Vagina (tissue), 2 donors: ENCODE results near the gene HSPA9. TPM values are rescaled to one million over a fixed set of nuclear protein-coding genes. Genes with fewer than 3 reads are reported as not detected.

Source experiments
- DNase-seq, 2 donors: peaks; one replicate each; pipeline ENCODE4 v3.0.0-alpha.2; 2017; ENCODE audit errors: extremely low spot score in 2 of 2
- H3K27ac ChIP-seq: fragments of 200-600 bp; sonication (generic); one replicate; pipeline ENCODE4 v1.5.1; 2019
- H3K27me3 ChIP-seq: fragments of 200-600 bp; sonication (generic); one replicate; pipeline ENCODE4 v1.5.1; 2019
- H3K36me3 ChIP-seq, 2 donors: fragments of 200-600 bp; sonication (generic); one replicate each; pipeline ENCODE4 v1.5.1; 2017 to 2019
- H3K4me1 ChIP-seq: fragments of 200-600 bp; sonication (generic); one replicate; pipeline ENCODE4 v1.5.1; 2019
- H3K4me3 ChIP-seq, 2 donors: fragments of 200-600 bp; sonication (generic); 1 replicate in 1 of 2; 2 replicates in 1 of 2; pipeline ENCODE4 v1.5.1; 2016 to 2019
- H3K9me3 ChIP-seq: fragments of 200-600 bp; sonication (generic); one replicate; pipeline ENCODE4 v1.5.1; 2019
- CTCF ChIP-seq, 3 experiments: fragments of 450-650 bp in 2 of 3; fragments of 200-600 bp in 1 of 3; sonication (generic) in 1 of 3; IDR thresholded peaks; one replicate each; pipeline ENCODE4 v1.5.1; 2017 to 2019; ENCODE audit warnings: antibody characterized with exemption in 3 of 3, mild to moderate bottlenecking in 2 of 3, moderate library complexity in 2 of 3
- POLR2A ChIP-seq, 2 donors: fragments of 450-650 bp; IDR thresholded peaks; one replicate each; pipeline ENCODE4 v1.6.1; 2017; ENCODE audit warnings: antibody characterized with exemption in 2 of 2, mild to moderate bottlenecking in 2 of 2, moderate library complexity in 2 of 2
- POLR2AphosphoS5 ChIP-seq, 2 donors: sonication (generic); formaldehyde crosslinking; IDR thresholded peaks; one replicate each; pipeline ENCODE4 v1.9.0; 2017; ENCODE audit warnings: antibody characterized with exemption in 2 of 2, mild to moderate bottlenecking in 2 of 2, low read depth in 1 of 2; ENCODE audit not compliant: insufficient read depth in 1 of 2
- intact Hi-C: fragments of 100-400 bp; cut with DNase I; formaldehyde crosslinking; loops from one replicate; pipeline ENCODE4 v1.15.1; 2023
- total RNA-seq: library from RNA; depleted of rRNA; stranded (reverse); fragments of >200 nt; gene quantifications from one replicate; pipeline ENCODE4 v1.2.3, GENCODE V29; 2016

Gene HSPA9
- total RNA-seq, 1 donor from 2014 or later: 156 TPM

GRCh38 chr5:138606378-138607064, 31.3 kb upstream of the HSPA9 start:
- peaks cover 30% of the 10 kb centered on the region for H3K4me1 ChIP-seq
- no peak overlapping the region for H3K27ac ChIP-seq
- no peak for DNase-seq
- no peaks in the 10 kb centered on the region for H3K9me3 ChIP-seq
- no peak overlapping the region for H3K4me3 ChIP-seq
- intact Hi-C loops: no loop called here
- H3K36me3 ChIP-seq: no peaks in the 10 kb centered on the region
- no peaks in the 10 kb centered on the region for H3K27me3 ChIP-seq
- TF ChIP-seq CTCF (IDR thresholded peaks at IDR 0.05): no peak

GRCh38 chr5:138605254-138605972, 30.2 kb upstream of the HSPA9 start:
- no peak for DNase-seq
- no peaks in the 10 kb centered on the region for H3K9me3 ChIP-seq

GRCh38 chr5:138604176-138604785, 29.1 kb upstream of the HSPA9 start:
- H3K36me3 ChIP-seq: no peaks in the 10 kb centered on the region
- peaks cover 10% of the 10 kb centered on the region for H3K4me1 ChIP-seq
- no peak for DNase-seq
- intact Hi-C loops: no loop called here
- no peak overlapping the region for H3K27ac ChIP-seq
- TF ChIP-seq POLR2A (IDR thresholded peaks at IDR 0.05): no peak
- TF ChIP-seq CTCF (IDR thresholded peaks at IDR 0.05): no peak
- no peak for TF ChIP-seq POLR2AphosphoS5 (IDR thresholded peaks at IDR 0.05; ENCODE audit: insufficient read depth in 1 of 2, low read depth in 1 of 2)
- no peaks in the 10 kb centered on the region for H3K9me3 ChIP-seq
- H3K27me3 ChIP-seq: no peaks in the 10 kb centered on the region
- H3K4me3 ChIP-seq: no peak overlapping the region

More at GRCh38 chr5:138605254-138605972, 30.2 kb upstream of the HSPA9 start:
- no peak overlapping the region for H3K27ac ChIP-seq
- H3K27me3 ChIP-seq: no peaks in the 10 kb centered on the region
- peaks cover 21% of the 10 kb centered on the region for H3K4me1 ChIP-seq
- intact Hi-C loops: no loop called here
- H3K4me3 ChIP-seq: no peak overlapping the region
- H3K36me3 ChIP-seq: no peaks in the 10 kb centered on the region
- TF ChIP-seq CTCF (IDR thresholded peaks at IDR 0.05): no peak
- TF ChIP-seq POLR2A (IDR thresholded peaks at IDR 0.05): no peak
- no peak for TF ChIP-seq POLR2AphosphoS5 (IDR thresholded peaks at IDR 0.05; ENCODE audit: insufficient read depth in 1 of 2, low read depth in 1 of 2)

GRCh38 chr5:138603249-138603920, 28.2 kb upstream of the HSPA9 start:
- Histone ChIP-seq H3K27ac (no peak overlapping the region), H3K36me3 (no peaks in the 10 kb centered on the region), H3K4me3 (no peak overlapping the region), H3K4me1 (peaks cover 7% of the 10 kb centered on the region), H3K27me3 (no peaks in the 10 kb centered on the region), H3K9me3 (no peaks in the 10 kb centered on the region)
- TF ChIP-seq CTCF (IDR thresholded peaks at IDR 0.05): no peak
- intact Hi-C loops: no loop called here
- no peak for DNase-seq
